GM12878 (cell line): ENCODE results near the gene NEK2. TPM values are rescaled to one million over a fixed set of nuclear protein-coding genes. Genes with fewer than 3 reads are reported as not detected.

Experiments used
- ATAC-seq: fragments of 200-7000 bp; cut with Tn5 transposase; 3 replicates; pipeline ENCODE4 v1.9.1; 2020; ENCODE audit warnings: mild to moderate bottlenecking, moderate library complexity
- BruUV-seq: library from RNA; stranded (reverse); fragments of 400-500 nt; replicated peaks from 2 replicates; lab custom pipeline; 2021; lab: Mats Ljungman, UMichigan
- CTCF ChIA-PET: fragments of 300-600 bp; sonication (Branson Sonifier 250); formaldehyde crosslinking; extraction: SDS; loops from one replicate; lab custom pipeline; 2021; ENCODE audit warnings: inconsistent platforms; lab: Yijun Ruan, JAX
- POLR2A ChIA-PET: fragments of 350-600 bp; formaldehyde crosslinking; extraction: SDS; loops from one replicate; lab custom pipeline; 2021; ENCODE audit warnings: inconsistent platforms; lab: Charles Lee
- RAD21 ChIA-PET: fragments of 300-600 bp; sonication (Branson Sonifier 250); formaldehyde crosslinking; loops from one replicate; lab custom pipeline; 2023; ENCODE audit warnings: antibody characterized with exemption; ENCODE audit not compliant: unreplicated experiment; lab: Charles Lee
- SMC1A ChIA-PET: fragments of 300-600 bp; sonication (Branson Sonifier 250); formaldehyde crosslinking; loops from one replicate; lab custom pipeline; 2023; ENCODE audit not compliant: unreplicated experiment, uncharacterized antibody; lab: Charles Lee
- DNase-seq: peaks from one replicate; pipeline ENCODE4 v3.0.0-alpha.2; 2011; ENCODE audit warnings: low read depth, low spot score
- FAIRE-seq: peaks from 3 replicates; lab custom pipeline; 2011; peaks lifted over from hg19 to GRCh38; lab: Jason Lieb, UNC
- H2AFZ ChIP-seq: 2 replicates; pipeline ENCODE4 v1.6.0; 2011; ENCODE audit warnings: low read depth, low read length, control low read depth; ENCODE audit not compliant: control insufficient read depth
- H3K27ac ChIP-seq: 2 replicates; pipeline ENCODE4 v1.5.1; 2011; ENCODE audit warnings: control low read depth; ENCODE audit not compliant: control insufficient read depth, insufficient read depth
- H3K27me3 ChIP-seq, 2 experiments: replicated peaks in 1 of 2; 2 replicates each; pipeline versions ENCODE4 v1.6.0 to v1.6.1; 2011; ENCODE audit warnings: low read length in 1 of 2; ENCODE audit not compliant: control insufficient read depth in 2 of 2, insufficient read depth in 2 of 2
- H3K36me3 ChIP-seq, 2 experiments: 2 replicates each; pipeline ENCODE4 v1.5.1; 2011; ENCODE audit warnings: low read length in 1 of 2; ENCODE audit not compliant: control insufficient read depth in 2 of 2, insufficient read depth in 2 of 2
- H3K4me1 ChIP-seq: 2 replicates; pipeline ENCODE4 v1.6.1; 2011; ENCODE audit warnings: mild to moderate bottlenecking, low read length, moderate library complexity, mixed read lengths; ENCODE audit not compliant: control insufficient read depth, insufficient read depth
- H3K4me2 ChIP-seq: 2 replicates; pipeline ENCODE4 v1.6.0; 2011; ENCODE audit warnings: control low read depth; ENCODE audit not compliant: control insufficient read depth, insufficient read depth
- H3K4me3 ChIP-seq: fragments of 200-600 bp; sonication (generic); 2 replicates; pipeline ENCODE4 v1.5.1; 2016
- H3K79me2 ChIP-seq: 2 replicates; pipeline ENCODE4 v1.6.0; 2011; ENCODE audit warnings: low read length; ENCODE audit not compliant: control insufficient read depth, insufficient read depth
- H3K9ac ChIP-seq: 2 replicates; pipeline ENCODE4 v1.8.0; 2011; ENCODE audit warnings: low read length, control low read depth, mixed read lengths; ENCODE audit not compliant: control insufficient read depth, insufficient read depth
- H3K9me3 ChIP-seq: replicated peaks from 3 replicates; pipeline ENCODE4 v1.5.1; 2011; ENCODE audit warnings: mild to moderate bottlenecking, low read length; ENCODE audit not compliant: control insufficient read depth, insufficient read depth
- H4K20me1 ChIP-seq: 2 replicates; pipeline ENCODE4 v1.6.0; 2011; ENCODE audit not compliant: control insufficient read depth, insufficient read depth
- BMI1 ChIP-seq: fragments of 450-650 bp; IDR thresholded peaks from 2 replicates; pipeline ENCODE4 v1.6.1; 2016; ENCODE audit warnings: mild to moderate bottlenecking, moderate library complexity, borderline replicate concordance
- ELK1 ChIP-seq: IDR thresholded peaks from 2 replicates; pipeline ENCODE4 v1.6.1; 2012; ENCODE audit warnings: low read depth, low read length, improper control_type of control experiment
- IRF4 ChIP-seq: IDR thresholded peaks from 2 replicates; pipeline ENCODE4 v1.6.1; 2011; ENCODE audit warnings: low read depth, low read length
- JUNB ChIP-seq: IDR thresholded peaks from 2 replicates; pipeline ENCODE4 v1.6.1; 2016; ENCODE audit warnings: antibody characterized with exemption, mild to moderate bottlenecking
- LARP7 ChIP-seq: fragments of 450-650 bp; IDR thresholded peaks from 2 replicates; pipeline ENCODE4 v1.6.1; 2017; ENCODE audit warnings: mild to moderate bottlenecking
- NR2F1 ChIP-seq: fragments of 450-650 bp; conservative IDR thresholded peaks from 2 replicates; pipeline ENCODE4 v1.6.1; 2017; ENCODE audit warnings: mild to moderate bottlenecking
- RAD21 ChIP-seq: IDR thresholded peaks from 2 replicates; pipeline ENCODE4 v1.6.1; 2011; ENCODE audit warnings: mild to moderate bottlenecking, low read depth, low read length, moderate library complexity; ENCODE audit not compliant: insufficient read depth
- SPI1 ChIP-seq: IDR thresholded peaks from 2 replicates; pipeline ENCODE4 v1.6.1; 2011; ENCODE audit warnings: low read depth, mild to moderate bottlenecking, low read length, moderate library complexity, borderline replicate concordance; ENCODE audit not compliant: insufficient read depth
- ZBTB40 ChIP-seq: fragments of 450-650 bp; IDR thresholded peaks from 2 replicates; pipeline ENCODE4 v1.6.1; 2016; ENCODE audit warnings: mild to moderate bottlenecking, moderate library complexity, borderline replicate concordance
- ZNF622 ChIP-seq: fragments of 450-650 bp; IDR thresholded peaks from 2 replicates; pipeline ENCODE4 v1.6.1; 2017; ENCODE audit warnings: mild to moderate bottlenecking, inconsistent platforms
- ZSCAN29 ChIP-seq: fragments of 450-650 bp; IDR thresholded peaks from 2 replicates; pipeline ENCODE4 v1.6.1; 2017; ENCODE audit warnings: mild to moderate bottlenecking, moderate library complexity
- WGBS: methylation state at CpG from one replicate; pipeline ENCODE4 v1.1.6; 2016; ENCODE audit warnings: low lambda C conversion rate; ENCODE audit not compliant: insufficient replicate concordance, insufficient coverage; ENCODE audit errors: missing lambda C conversion rate; 5-methylcytosine and 5-hydroxymethylcytosine counted together
- in situ Hi-C: fragments of 300-500 bp; cut with MboI; formaldehyde crosslinking; loops from 9 replicates; pipeline ENCODE4 v1.14.3; 2018; ENCODE audit warnings: mixed read lengths
- intact Hi-C: fragments of 100-400 bp; cut with micrococcal nuclease; formaldehyde crosslinking; loops from one replicate; pipeline ENCODE4 v1.14.2; 2022; ENCODE audit not compliant: unreplicated experiment
- polyA plus RNA-seq, 11 experiments: library from polyadenylated mRNA; depleted of rRNA in 4 of 11; unstranded in 6 of 11; stranded (reverse) in 5 of 11; fragments of >200 nt; fragmentation: Nextera tagmentation in 4 of 11; fragmentation: Illumina TruSeq in 1 of 11; extraction: Ambion mirVana in 4 of 11; extraction: Trizol in 1 of 11; gene quantifications; 1 replicate in 1 of 11; 2 replicates in 10 of 11; pipeline versions ENCODE4 v1.2.1 to v1.2.3, GENCODE V29; 2011 to 2016; ENCODE audit warnings: inconsistent platforms in 2 of 11, missing spikeins in 2 of 11, low read depth in 1 of 11
- total RNA-seq, 4 experiments: library from RNA; depleted of rRNA in 3 of 4; stranded (reverse); fragments of >200 nt in 3 of 4; fragmentation: Illumina TruSeq in 1 of 4; extraction: Trizol in 1 of 4; gene quantifications; 2 replicates each; pipeline versions ENCODE4 v1.2.1 to v1.2.3, GENCODE V29; 2013 to 2021
- TF ChIP-seq, protein P1 (sequence below): IDR thresholded peaks from 2 replicates; pipeline ENCODE4 v1.6.1; 2011; ENCODE audit warnings: low read depth, mild to moderate bottlenecking, low read length, moderate library complexity, borderline replicate concordance; ENCODE audit errors: extremely low read depth

Gene NEK2
- total and polyA plus RNA-seq, 10 of the 15 experiments (the other 5 are each of a cell fraction or from before 2014, with no cell fraction given), result 16.7 to 49.7 (median 36.9) TPM

GRCh38 chr1:211640301-211640630 is 35.2 kb downstream of the NEK2 start:
- FAIRE-seq (no peak), DNase-seq (no peak), ATAC-seq (no peak)
- ChIA-PET SMC1A (no interaction called here), POLR2A (no interaction called here), CTCF (interaction anchor here (1.5 to 1.8 kb wide), 2 partner anchors 13 to 126 kb away, joined by 4 read pairs; no protein-coding TSS in a partner anchor), RAD21 (interaction anchor here (1.3 kb wide), 1 partner anchor 127 kb away, joined by 3 read pairs; no protein-coding TSS in a partner anchor)
- Histone ChIP-seq H3K4me1 (no peaks in the 10 kb centered on the region; the same call in 1 of the 2 replicates), H3K79me2 (no peaks in the 10 kb centered on the region), H4K20me1 (no peaks in the 10 kb centered on the region; the same call in 1 of the 2 replicates), H3K4me2 (no peak overlapping the region), H3K27me3 (no peaks in the 10 kb centered on the region; a peak in 1 of 4 replicates), H3K9ac (no peak overlapping the region), H3K36me3 (no peaks in the 10 kb centered on the region), H3K27ac (no peak overlapping the region), H3K4me3 (no peak overlapping the region), H3K9me3 (no peaks in the 10 kb centered on the region), H2AFZ (no peak overlapping the region)
- in situ Hi-C loops, result no loop called here
- 94% methylated on average over 1 of the region's 1 CpG for WGBS
- no TSS peak for BruUV-seq
- intact Hi-C loops, result no loop called here
- TF ChIP-seq RAD21, result no peak
- no peak for TF ChIP-seq IRF4
- TF ChIP-seq ZNF622, result no peak
- no peak for TF ChIP-seq JUNB
- no peak for TF ChIP-seq ZSCAN29
- TF ChIP-seq LARP7, result no peak
- TF ChIP-seq BMI1, result no peak
- no peak for TF ChIP-seq NR2F1
- TF ChIP-seq ELK1, result no peak
- no peak for TF ChIP-seq ZBTB40
- TF ChIP-seq SPI1, result no peak
- TF ChIP-seq, protein P1, sequence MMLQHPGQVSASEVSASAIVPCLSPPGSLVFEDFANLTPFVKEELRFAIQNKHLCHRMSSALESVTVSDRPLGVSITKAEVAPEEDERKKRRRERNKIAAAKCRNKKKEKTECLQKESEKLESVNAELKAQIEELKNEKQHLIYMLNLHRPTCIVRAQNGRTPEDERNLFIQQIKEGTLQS, result no peak
